Activated effector memory CD4-positive, alpha-beta T cell treated with anti-CD3 and anti-CD28 coated beads, Interleukin-2, amount 50 U/mL, for 16 hours (primary cell): ENCODE data around the gene DUOXA1.
A peak's percentile ranks its signal among the peaks of the same experiment; 100 is the strongest.

ENCODE experiments used
- DNase-seq: peaks from one replicate; pipeline ENCODE4 v3.0.0-alpha.2; 2020

The DUOXA1 gene, protein sequence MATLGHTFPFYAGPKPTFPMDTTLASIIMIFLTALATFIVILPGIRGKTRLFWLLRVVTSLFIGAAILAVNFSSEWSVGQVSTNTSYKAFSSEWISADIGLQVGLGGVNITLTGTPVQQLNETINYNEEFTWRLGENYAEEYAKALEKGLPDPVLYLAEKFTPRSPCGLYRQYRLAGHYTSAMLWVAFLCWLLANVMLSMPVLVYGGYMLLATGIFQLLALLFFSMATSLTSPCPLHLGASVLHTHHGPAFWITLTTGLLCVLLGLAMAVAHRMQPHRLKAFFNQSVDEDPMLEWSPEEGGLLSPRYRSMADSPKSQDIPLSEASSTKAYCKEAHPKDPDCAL

DNA sequence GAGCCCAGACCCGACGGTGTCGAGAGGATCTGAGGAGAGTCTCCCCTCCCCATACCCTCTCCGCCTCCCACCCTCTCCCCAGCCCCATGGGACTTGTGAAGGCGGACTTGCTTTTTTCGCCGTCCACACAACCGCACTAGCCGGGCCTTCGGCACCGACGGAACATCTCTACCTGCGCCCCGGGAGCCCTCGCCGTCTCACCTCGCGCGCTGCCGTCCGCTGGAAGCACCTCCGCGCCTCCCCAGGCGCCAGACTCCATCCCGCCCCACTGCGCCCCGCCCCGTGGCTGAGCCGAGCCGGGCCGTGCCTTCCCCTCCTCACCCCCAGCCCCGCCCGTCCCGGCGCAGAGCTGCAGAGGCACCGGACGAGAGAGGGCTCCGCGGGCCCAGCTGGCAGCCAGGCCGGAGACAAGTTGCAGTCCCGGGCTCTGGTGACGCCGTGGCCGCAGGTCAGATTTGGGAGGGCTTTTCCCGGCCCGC, at the start of gene DUOXA1, which contains the start of gene DUOX1:
TSS of gene DUOXA1 (minus strand) at position 229 of the 479 bp plus-strand sequence. CDS start 6,865 bp downstream, outside the sequence.
TSS of gene DUOX1 (plus strand) at position 344 of the 479 bp plus-strand sequence. CDS start 1,973 bp downstream, outside the sequence.
- DNase-seq = peak; percentile 75

DNA sequence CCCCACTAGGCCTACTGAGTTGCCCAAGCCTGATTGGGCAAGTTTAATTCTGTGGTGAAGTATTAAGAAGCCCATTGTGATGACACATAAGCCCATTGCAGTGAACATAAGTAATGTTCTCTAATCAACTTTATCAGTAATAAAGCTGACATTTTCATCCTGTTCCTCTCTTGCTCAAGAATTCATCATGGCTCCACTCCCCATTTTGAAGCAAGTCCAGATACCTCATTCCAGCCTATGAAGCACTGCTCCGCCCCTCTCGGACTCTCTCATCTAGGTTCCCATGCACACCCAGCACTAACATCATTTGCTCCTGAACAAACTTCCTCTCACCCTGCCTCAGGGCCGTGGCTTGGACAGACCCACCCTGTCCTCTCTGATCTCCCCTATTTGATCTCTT, 47.6 kb upstream of the DUOXA1 start:
- DNase-seq = no peak

DNA sequence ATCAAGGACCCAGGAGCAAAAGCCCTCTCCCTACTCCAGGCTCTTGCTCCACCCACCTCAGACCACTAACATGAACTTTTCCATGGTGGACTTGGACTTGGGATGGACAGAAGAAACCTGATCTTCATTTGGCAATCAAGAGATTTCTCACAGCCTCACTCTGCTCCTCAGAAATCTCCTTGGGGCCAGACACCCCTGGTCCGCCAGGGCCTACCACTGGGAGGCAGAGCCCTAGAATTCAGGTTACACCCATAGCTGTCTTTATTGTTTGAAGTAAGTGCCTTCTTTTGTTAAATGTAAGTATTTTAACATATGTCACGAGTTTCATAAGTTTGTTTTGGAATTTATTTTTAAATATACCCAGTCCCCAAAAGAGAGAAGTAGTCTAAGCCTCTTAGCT, 44.9 kb upstream of the DUOXA1 start:
- no peak for DNase-seq

- no peak for DNase-seq
Observed at GRCh38 chr15:45174069-45174468, 44.4 kb upstream of the DUOXA1 start.

- no peak for DNase-seq
Observed at GRCh38 chr15:45171912-45172311, 42.2 kb upstream of the DUOXA1 start.

- DNase-seq = no peak
Observed at GRCh38 chr15:45169608-45170480, 40.2 kb upstream of the DUOXA1 start.

GRCh38 chr15:45168751-45169551, 39.3 kb upstream of the DUOXA1 start:
- no peak for DNase-seq

GRCh38 chr15:45168286-45168685, 38.6 kb upstream of the DUOXA1 start:
- DNase-seq = no peak

- DNase-seq = no peak
Observed at GRCh38 chr15:45167631-45168205, 38.0 kb upstream of the DUOXA1 start.

DNA sequence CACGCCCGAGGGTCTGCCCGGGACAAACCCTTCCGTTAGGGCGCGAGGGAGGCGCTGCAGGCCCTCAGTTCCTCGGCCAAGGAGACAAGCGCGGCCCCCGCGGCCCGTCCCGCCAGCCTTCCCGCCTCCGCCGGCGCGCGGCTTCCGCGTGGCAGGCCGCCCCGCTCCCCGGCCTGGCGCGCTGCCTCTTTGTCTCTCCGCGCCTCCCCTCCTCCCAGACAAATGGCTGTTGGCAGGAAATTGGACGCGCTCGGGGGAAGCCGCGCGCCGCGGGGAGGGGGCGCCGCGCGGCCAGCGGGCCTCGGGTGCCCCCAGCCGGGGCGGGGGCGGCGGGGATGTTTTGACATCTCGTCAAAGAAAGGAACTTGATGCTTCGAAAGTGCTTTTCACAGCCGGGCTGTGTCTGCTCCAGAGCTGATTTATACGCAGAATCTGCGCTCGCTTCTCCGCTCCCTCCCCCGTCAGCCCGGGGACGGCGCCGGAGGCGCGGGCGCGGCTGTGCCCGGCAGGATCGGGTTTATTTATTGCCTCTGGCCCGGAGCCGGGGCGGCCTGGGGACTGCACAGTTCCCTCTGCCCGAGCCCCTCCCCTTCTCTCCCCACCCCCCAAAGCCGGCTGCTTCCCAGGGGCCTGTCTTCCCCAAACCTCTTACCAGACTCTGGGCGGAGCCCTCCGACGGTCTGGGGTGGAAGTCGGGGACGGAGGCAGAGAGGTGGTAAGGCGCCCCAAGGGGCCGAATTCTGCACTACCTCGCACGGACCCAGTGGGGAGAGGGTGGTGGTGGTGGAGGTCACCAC, 37.4 kb upstream of the DUOXA1 start:
- peak; percentile 93 for DNase-seq

- no peak for DNase-seq
Observed at GRCh38 chr15:45165536-45165935, 35.9 kb upstream of the DUOXA1 start.

GRCh38 chr15:45164914-45165313, 35.2 kb upstream of the DUOXA1 start:
- DNase-seq = no peak

DNA sequence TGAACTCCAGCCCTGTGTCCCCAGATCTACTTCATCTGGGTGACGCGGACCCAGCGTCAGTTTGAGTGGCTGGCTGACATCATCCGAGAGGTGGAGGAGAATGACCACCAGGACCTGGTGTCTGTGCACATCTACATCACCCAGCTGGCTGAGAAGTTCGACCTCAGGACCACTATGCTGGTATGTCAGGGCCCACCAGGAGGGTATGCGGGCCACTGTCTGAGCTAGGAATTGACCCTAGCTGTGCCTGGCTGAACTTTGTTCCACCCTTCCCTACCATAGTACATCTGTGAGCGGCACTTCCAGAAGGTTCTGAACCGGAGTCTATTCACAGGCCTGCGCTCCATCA, 33.8 kb upstream of the DUOXA1 start:
- no peak for DNase-seq

DNA sequence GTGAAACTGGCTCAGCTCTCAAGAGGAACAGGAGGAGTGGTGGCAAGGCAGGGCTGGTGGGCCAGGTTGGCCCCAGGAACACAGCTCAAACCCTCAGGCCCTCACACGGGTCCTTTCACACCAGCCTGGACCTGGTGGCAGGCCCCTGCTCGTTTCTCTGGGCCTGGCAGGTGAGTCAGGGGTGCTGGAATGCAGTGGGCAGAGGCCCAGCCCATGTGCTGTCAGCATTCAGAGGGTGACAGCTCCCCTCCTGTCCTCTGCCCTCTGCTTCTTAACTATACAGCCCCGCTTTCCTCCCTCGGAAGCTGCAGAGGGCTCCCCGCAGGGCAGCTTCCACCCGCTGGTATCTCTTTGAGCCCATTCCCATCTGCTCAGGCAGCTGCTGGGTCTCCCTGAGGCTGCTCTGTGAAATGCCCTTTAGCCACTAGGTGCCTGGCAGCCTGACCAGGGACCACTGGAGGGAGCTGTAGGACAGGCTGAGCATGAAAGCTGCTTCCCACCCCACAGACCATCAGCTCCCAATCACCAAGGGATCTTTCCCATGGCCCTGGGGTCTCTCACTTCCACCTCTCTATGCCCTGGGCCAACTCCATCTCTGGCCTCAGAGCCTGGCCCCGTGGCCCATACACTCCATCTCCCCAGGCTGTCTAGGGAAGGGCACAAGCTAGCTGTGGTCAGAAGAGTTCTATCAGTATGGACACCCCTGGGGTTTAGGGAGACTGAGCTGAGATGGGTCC, 33.3 kb upstream of the DUOXA1 start:
- peak; percentile 83 for DNase-seq

- DNase-seq = no peak
Observed at GRCh38 chr15:45161666-45162065, 32.0 kb upstream of the DUOXA1 start.

DNA sequence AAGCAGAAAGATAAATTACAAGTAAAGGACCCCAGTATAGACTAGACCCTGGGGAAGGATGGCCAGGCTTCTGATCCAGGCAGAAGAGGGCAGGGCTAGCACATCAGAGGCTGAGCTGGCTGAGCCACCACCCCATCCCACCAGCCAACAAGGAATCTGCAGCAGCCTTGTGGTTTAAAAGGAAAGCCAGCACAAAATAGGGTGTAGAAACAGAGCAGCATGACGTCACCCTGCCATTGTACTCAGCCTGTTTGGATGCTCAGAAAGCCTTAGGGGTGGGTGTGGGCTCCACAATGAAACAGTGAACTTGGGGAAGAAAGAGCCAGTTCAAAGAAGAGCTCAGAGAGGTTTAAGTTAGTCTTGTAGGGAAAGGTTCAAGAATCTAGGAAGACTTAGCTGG, 28.3 kb upstream of the DUOXA1 start:
- no peak for DNase-seq

- no peak for DNase-seq
Observed at GRCh38 chr15:45156744-45157455, 27.2 kb upstream of the DUOXA1 start.

GRCh38 chr15:45155739-45156138, 26.1 kb upstream of the DUOXA1 start:
- no peak for DNase-seq

DNA sequence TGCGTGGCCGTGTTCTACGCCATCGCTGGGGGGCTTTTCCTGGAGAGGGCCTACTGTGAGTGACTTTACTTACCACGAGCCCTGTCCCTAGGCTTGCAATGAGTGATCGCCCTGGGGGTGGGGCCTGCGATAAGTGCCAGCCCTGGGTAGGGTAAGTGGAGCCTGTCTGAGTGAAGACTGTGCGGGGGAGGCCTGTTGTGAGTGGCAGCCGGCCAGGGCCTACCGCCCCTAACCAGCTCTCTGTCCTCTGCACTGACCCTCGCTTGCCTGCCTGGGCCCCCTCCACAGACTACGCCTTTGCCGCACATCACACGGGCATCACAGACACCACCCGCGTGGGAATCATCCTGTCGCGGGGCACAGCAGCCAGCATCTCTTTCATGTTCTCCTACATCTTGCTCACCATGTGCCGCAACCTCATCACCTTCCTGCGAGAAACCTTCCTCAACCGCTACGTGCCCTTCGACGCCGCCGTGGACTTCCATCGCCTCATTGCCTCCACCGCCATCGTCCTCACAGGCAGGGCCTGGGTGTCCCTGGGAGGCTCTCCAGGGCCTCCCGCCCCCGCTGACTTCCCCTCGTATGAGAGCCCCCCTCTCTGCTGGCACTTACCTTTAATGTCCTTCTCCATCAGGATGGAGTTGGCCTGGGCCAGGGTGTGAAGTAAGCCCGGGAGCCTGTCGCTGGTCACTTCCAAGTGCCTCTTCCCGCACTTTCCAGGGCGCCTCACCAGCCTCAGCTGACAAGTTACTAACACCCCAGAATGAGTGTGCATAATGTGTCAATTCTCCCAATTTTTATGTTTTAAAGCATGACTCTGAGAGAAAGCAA, 22.5 kb upstream of the DUOXA1 start:
- no peak for DNase-seq
